VCaP (cell line): ENCODE results near the gene NEDD9.
A peak's percentile ranks its signal among the peaks of the same experiment; 100 is the strongest.

ENCODE experiments used
- H3K27ac ChIP-seq: fragments of 450-650 bp; 2 replicates; pipeline ENCODE4 v1.5.1; 2017
- TF ChIP-seq, protein P1 (sequence below): fragments of 450-650 bp; conservative IDR thresholded peaks from 2 replicates; pipeline ENCODE4 v1.5.1; 2017; ENCODE audit warnings: mild to moderate bottlenecking, moderate library complexity

The NEDD9 gene

DNA sequence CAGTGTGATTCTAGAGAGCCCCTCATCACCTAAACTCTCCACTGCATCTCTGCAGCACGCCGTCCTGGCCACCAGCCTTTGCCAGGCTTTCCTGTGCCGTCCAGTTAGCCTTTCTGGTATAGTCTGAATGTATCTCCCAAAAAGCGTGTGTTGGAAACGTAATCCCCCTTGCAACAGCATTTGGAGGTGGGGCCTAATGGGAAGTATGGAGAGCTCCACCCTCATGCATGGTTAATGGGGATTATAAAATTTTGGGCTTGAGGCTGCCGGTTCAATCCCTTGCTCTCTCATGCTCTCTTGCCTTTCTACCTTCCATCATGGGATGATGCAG, 53.4 kb downstream of the NEDD9 start:
- no peak overlapping the region for H3K27ac ChIP-seq
- TF ChIP-seq, protein P1, sequence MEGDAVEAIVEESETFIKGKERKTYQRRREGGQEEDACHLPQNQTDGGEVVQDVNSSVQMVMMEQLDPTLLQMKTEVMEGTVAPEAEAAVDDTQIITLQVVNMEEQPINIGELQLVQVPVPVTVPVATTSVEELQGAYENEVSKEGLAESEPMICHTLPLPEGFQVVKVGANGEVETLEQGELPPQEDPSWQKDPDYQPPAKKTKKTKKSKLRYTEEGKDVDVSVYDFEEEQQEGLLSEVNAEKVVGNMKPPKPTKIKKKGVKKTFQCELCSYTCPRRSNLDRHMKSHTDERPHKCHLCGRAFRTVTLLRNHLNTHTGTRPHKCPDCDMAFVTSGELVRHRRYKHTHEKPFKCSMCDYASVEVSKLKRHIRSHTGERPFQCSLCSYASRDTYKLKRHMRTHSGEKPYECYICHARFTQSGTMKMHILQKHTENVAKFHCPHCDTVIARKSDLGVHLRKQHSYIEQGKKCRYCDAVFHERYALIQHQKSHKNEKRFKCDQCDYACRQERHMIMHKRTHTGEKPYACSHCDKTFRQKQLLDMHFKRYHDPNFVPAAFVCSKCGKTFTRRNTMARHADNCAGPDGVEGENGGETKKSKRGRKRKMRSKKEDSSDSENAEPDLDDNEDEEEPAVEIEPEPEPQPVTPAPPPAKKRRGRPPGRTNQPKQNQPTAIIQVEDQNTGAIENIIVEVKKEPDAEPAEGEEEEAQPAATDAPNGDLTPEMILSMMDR: no peak

DNA sequence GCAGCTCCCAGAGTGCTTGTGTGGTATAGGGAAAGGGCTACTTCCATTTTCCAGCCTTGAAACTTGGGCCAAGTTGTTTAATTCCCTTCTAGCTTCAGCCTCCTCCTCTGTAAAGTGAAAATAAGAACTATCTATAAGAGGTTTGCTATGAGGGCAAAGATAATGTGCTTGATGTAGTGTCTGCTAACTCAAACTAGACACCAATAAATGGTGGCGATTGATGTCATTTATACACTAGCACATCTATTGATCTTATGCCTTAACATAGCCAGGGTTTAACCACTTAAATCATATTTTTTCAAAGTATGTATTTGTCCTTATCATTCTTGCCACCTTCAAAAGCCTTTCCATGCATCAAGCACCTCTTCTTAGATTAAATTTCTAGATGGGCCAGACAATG, 55.2 kb downstream of the NEDD9 start:
- no peak overlapping the region for H3K27ac ChIP-seq
- TF ChIP-seq, protein P1: no peak

DNA sequence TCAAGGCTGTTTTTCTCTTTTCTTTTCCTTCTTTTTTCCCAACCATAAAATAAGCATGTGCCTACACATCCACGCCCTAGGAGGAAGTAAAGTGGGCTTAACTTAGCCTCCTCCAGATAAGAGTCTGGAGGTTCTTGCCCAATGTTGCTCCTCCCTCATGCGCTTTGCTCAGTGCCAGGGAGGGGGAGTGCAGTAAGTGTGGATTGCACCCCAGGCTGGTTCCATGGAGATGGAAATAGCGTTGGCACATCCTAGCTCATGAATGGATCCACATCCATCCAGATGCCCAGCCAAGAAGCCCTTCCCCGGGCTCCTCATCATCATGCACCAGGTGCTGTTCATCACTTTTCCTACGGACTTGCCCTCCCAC, 58.2 kb downstream of the NEDD9 start:
- TF ChIP-seq, protein P1: no peak
- no peak overlapping the region for H3K27ac ChIP-seq

DNA sequence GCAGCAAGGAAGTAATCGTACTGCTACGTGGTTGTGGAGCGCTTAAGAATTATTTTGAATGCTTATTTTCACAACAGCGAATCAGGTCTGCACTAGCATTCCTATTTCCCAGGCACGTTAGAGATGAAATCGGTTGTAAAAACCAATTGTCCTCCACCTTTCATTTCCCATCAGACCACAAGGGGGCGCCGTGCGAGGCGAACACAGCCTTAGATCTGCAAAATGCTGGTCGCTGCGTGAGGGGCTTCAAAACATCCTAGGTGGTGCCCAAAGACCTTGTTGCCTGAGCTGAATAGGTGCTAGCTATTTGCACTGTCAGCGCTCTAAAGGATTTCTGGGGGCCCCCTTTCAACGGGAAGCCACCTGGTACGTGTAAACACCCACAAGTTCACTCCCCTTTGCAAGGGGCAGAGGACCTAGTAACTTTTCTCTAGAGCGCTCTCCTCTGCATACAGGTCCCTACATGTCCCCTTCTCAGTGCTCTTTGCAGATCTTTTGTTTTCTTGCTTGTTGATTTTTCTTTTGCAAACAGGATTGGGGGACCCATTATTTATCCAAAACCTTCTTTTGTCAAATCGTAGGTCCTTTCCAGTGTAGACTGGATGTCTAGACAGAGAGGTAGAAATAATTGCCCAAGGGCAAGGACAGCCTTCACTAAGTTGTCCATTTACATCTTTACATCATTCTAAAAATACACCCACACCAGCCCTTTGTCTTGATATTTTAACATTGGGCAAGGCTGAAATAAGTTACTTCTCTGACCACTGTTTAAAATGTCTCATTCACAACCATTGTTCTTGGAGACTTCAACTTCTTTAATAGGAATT, 59.8 kb downstream of the NEDD9 start:
- TF ChIP-seq, protein P1: peak; percentile 96
- H3K27ac ChIP-seq: no peak overlapping the region

DNA sequence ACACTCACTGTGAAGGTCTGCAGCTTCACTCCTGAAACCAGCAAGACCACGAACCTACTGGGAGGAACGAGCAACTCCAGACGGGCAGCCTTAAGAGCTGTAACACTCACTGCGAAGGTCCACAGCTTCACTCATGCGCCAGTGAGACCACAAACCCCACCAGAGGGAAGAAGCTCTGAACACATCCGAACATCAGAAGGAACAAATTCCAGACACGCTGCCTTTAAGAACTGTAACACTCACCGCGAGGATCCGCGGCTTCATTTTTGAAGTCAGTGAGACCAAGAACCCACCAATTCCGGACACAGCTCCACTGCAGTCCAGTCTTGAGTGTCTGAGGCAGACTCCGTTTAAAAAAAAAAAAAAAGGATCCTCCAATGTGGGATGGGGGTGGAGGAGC, 60.5 kb downstream of the NEDD9 start:
- H3K27ac ChIP-seq: no peak overlapping the region
- TF ChIP-seq, protein P1: no peak

DNA sequence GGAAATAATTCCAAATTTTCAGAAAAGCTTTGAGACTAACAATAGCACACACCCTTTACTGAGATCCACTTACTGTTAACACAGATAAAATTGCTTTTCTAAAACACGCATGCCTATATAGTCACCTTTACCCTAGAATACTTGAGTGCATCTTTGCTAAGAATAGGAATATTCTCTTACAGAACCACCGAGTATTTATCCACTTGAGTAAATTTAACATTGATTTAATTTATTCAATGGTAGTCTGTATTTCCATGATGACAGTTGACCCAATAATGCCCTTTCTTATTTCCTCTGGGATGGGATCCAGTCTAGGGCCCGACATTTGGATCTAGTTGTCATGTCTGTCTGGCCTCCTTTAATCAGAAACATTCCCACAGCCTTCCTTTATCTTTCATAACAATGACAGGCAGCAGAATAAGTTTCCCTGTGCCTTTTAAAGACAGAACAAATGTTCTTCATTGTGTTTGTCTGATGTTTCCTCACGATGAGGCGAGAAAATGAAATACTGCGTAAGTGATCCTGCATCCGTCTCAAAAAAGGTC, 64.3 kb downstream of the NEDD9 start:
- H3K27ac ChIP-seq: no peak overlapping the region
- TF ChIP-seq, protein P1: no peak

DNA sequence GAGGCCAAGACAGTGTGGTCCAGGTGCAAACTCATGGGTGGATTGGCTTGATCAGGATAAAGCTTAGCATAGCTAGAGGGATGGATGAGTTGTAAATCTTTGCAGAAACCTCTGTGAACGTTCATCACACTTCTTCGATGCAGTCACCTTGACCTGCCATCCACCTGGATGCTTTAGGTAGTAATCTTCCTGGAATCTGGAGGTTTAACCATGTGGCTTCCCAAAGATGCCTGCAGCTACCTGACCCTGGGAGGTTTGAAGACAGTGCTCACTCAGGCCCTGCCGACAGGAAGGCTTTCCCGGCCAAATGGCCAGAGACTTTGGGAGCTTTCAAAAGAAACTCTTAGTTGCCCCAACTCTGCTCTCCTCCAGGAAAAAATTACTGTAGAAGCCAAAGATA, 65.5 kb downstream of the NEDD9 start:
- TF ChIP-seq, protein P1: no peak
- H3K27ac ChIP-seq: no peak overlapping the region
